Mesendoderm (in vitro differentiated cells): ENCODE measurements around the gene EHBP1.

Experiments
- DNase-seq: peaks from one replicate; pipeline ENCODE4 v3.0.0; 2013
- H2AK5ac ChIP-seq: 2 replicates; pipeline ENCODE4 v1.6.1; 2013; ENCODE audit warnings: low read length, inconsistent platforms
- H2BK120ac ChIP-seq: 2 replicates; pipeline ENCODE4 v1.6.1; 2013; ENCODE audit warnings: low read depth, mild to moderate bottlenecking, low read length, moderate library complexity, mixed read lengths
- H2BK15ac ChIP-seq: replicated peaks from 2 replicates; pipeline ENCODE4 v1.6.1; 2013; ENCODE audit warnings: low read depth, mild to moderate bottlenecking, moderate library complexity
- H2BK5ac ChIP-seq: 2 replicates; pipeline ENCODE4 v1.6.1; 2013; ENCODE audit warnings: low read length, inconsistent platforms
- H3K18ac ChIP-seq: 2 replicates; pipeline ENCODE4 v1.6.1; 2013; ENCODE audit warnings: mild to moderate bottlenecking, low read length, mixed read lengths
- H3K23ac ChIP-seq: one replicate; pipeline ENCODE4 v1.6.1; 2013; ENCODE audit warnings: low read length
- H3K27ac ChIP-seq: 2 replicates; pipeline ENCODE4 v1.5.1; 2013; ENCODE audit warnings: low read depth, mild to moderate bottlenecking, inconsistent platforms, low read length, moderate library complexity
- H3K27me3 ChIP-seq: 2 replicates; pipeline ENCODE4 v1.6.1; 2013; ENCODE audit warnings: low read length, control low read depth, mild to moderate bottlenecking, inconsistent platforms; ENCODE audit not compliant: insufficient read depth, poor library complexity
- H3K36me3 ChIP-seq: 2 replicates; pipeline ENCODE4 v1.6.1; 2013; ENCODE audit warnings: low read length, inconsistent platforms; ENCODE audit not compliant: control insufficient read depth, insufficient read depth
- H3K4ac ChIP-seq: one replicate; pipeline ENCODE4 v1.6.1; 2013; ENCODE audit warnings: low read depth, mild to moderate bottlenecking, low read length, moderate library complexity
- H3K4me1 ChIP-seq: 2 replicates; pipeline ENCODE4 v1.6.1; 2013; ENCODE audit warnings: low read depth, low read length, inconsistent platforms; ENCODE audit not compliant: control insufficient read depth
- H3K4me2 ChIP-seq: 2 replicates; pipeline ENCODE4 v1.6.1; 2013; ENCODE audit warnings: low read length
- H3K4me3 ChIP-seq: 2 replicates; pipeline ENCODE4 v1.5.1; 2013; ENCODE audit warnings: mild to moderate bottlenecking, low read length
- H3K56ac ChIP-seq: one replicate; pipeline ENCODE4 v1.6.1; 2013; ENCODE audit warnings: low read length
- H3K79me1 ChIP-seq: 2 replicates; pipeline ENCODE4 v1.6.1; 2013; ENCODE audit warnings: low read length, inconsistent platforms
- H3K79me2 ChIP-seq: 2 replicates; pipeline ENCODE4 v1.6.1; 2013; ENCODE audit warnings: mild to moderate bottlenecking, low read length; ENCODE audit not compliant: control insufficient read depth, insufficient read depth
- H3K9ac ChIP-seq: 2 replicates; pipeline ENCODE4 v1.6.1; 2013; ENCODE audit warnings: low read length, inconsistent platforms
- H4K5ac ChIP-seq: one replicate; pipeline ENCODE4 v1.6.1; 2013; ENCODE audit warnings: low read length
- H4K8ac ChIP-seq: one replicate; pipeline ENCODE4 v1.6.1; 2013; ENCODE audit warnings: low read depth, mild to moderate bottlenecking, control low read depth, low read length, moderate library complexity
- WGBS: extraction: QIAGEN DNeasy Blood & Tissue Kit; methylation state at CpG from one replicate; pipeline ENCODE4 v1.1.7; 2013; ENCODE audit warnings: low lambda C conversion rate, missing lambda C conversion rate; ENCODE audit not compliant: insufficient coverage; ENCODE audit errors: extremely low coverage; 5-methylcytosine and 5-hydroxymethylcytosine counted together

Gene EHBP1

DNA sequence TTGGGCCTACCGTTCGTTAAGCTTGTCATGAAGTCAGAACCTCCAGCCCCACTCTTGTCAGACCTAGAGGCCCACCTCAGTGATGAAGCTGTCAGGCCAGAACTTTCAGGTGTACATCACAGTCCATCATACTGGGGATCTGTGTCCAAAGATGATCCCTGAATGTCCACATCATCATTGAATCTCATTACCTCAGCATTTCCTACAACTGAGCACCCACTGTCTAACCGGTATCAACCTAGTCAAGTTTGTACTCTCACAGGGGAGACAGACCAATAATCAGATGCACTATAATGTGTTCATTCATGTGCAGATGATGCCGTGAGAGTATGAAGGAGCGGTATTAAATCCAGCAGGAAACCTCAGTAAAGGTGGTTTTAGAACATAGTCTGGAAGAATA is 36.3 kb upstream of the EHBP1 start:
- no peaks in the 10 kb centered on the region for H3K79me1 ChIP-seq
- H3K27me3 ChIP-seq, result no peaks in the 10 kb centered on the region
- H2BK5ac ChIP-seq, result no peak overlapping the region
- no peak overlapping the region for H3K56ac ChIP-seq
- DNase-seq, result no peak
- H3K23ac ChIP-seq, result no peak overlapping the region
- no peak overlapping the region for H3K4ac ChIP-seq
- H4K5ac ChIP-seq, result no peak overlapping the region
- H2BK120ac ChIP-seq, result no peak overlapping the region
- H3K4me1 ChIP-seq, result no peaks in the 10 kb centered on the region
- H4K8ac ChIP-seq, result no peak overlapping the region
- H3K79me2 ChIP-seq, result no peaks in the 10 kb centered on the region
- no peak overlapping the region for H3K9ac ChIP-seq
- no peak overlapping the region for H3K4me3 ChIP-seq
- H2AK5ac ChIP-seq, result no peak overlapping the region
- no peak overlapping the region for H3K4me2 ChIP-seq
- H3K27ac ChIP-seq, result no peak overlapping the region
- H3K36me3 ChIP-seq, result no peaks in the 10 kb centered on the region
- no peak overlapping the region for H2BK15ac ChIP-seq
- H3K18ac ChIP-seq, result no peak overlapping the region
- WGBS, result no CpG with 5 or more reads among the region's 5 CpGs

DNA sequence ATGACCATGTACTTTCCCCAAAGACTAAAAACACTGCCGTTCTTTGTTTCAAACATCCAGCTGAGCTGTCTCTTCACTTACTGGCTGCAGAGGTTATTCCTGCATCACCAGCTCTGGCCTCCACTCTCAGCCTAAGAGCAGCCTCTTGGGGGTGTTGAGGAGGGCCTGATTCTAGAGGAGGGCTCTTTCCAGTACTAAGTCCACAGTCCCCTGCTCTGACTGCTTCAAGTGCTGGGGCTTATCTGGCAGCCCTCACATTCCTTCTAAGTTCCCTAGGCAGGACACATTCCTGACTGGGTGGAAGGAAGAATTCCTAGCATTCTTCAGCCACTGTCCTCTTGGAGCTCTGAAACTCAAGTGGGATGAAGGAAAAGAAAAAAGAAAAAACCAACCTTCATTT is 32.9 kb upstream of the EHBP1 start:
- no peak overlapping the region for H2AK5ac ChIP-seq
- no CpG with 5 or more reads among the region's 1 CpG for WGBS
- no peaks in the 10 kb centered on the region for H3K79me1 ChIP-seq
- DNase-seq, result peak; percentile 98
- no peak overlapping the region for H3K9ac ChIP-seq
- H3K4ac ChIP-seq, result no peak overlapping the region
- no peak overlapping the region for H3K23ac ChIP-seq
- H2BK120ac ChIP-seq, result no peak overlapping the region
- H2BK5ac ChIP-seq, result no peak overlapping the region
- H3K27ac ChIP-seq, result no peak overlapping the region
- no peak overlapping the region for H4K8ac ChIP-seq
- no peak overlapping the region for H3K18ac ChIP-seq
- H3K79me2 ChIP-seq, result no peaks in the 10 kb centered on the region
- no peak overlapping the region for H3K4me2 ChIP-seq
- H3K4me3 ChIP-seq, result no peak overlapping the region
- no peaks in the 10 kb centered on the region for H3K27me3 ChIP-seq
- H4K5ac ChIP-seq, result no peak overlapping the region
- no peak overlapping the region for H3K56ac ChIP-seq
- H3K4me1 ChIP-seq, result no peaks in the 10 kb centered on the region
- H3K36me3 ChIP-seq, result no peaks in the 10 kb centered on the region
- H2BK15ac ChIP-seq, result no peak overlapping the region

DNA sequence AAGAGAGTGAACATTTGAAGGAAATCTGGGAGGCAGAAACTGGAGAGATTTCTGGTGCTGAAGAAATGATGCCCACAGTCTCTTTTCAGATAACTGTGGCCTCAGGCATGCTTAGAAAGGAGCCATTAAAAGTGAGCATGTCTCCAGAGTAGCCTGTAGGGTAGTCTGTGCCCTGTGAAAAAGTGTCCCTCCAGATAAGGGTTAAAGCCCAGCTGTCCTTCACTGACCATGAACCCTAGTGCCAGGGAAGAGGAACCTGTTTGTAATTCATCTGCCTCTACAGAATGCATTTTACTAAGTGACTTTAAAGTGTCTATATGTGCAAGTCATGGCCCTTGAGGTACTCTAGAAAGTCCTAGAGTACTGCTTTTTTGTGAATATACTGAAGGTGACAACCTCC is 30.5 kb upstream of the EHBP1 start:
- Histone ChIP-seq H3K18ac (no peak overlapping the region), H3K23ac (no peak overlapping the region), H4K8ac (no peak overlapping the region), H3K79me1 (no peaks in the 10 kb centered on the region), H2BK15ac (no peak overlapping the region), H3K9ac (no peak overlapping the region), H3K36me3 (no peaks in the 10 kb centered on the region), H3K79me2 (no peaks in the 10 kb centered on the region), H3K56ac (no peak overlapping the region), H4K5ac (no peak overlapping the region), H3K4me3 (no peak overlapping the region), H3K27me3 (no peaks in the 10 kb centered on the region), H3K27ac (no peak overlapping the region), H3K4me1 (no peaks in the 10 kb centered on the region), H3K4me2 (no peak overlapping the region), H2BK120ac (no peak overlapping the region), H2BK5ac (no peak overlapping the region), H3K4ac (no peak overlapping the region), H2AK5ac (no peak overlapping the region)
- DNase-seq, result no peak

DNA sequence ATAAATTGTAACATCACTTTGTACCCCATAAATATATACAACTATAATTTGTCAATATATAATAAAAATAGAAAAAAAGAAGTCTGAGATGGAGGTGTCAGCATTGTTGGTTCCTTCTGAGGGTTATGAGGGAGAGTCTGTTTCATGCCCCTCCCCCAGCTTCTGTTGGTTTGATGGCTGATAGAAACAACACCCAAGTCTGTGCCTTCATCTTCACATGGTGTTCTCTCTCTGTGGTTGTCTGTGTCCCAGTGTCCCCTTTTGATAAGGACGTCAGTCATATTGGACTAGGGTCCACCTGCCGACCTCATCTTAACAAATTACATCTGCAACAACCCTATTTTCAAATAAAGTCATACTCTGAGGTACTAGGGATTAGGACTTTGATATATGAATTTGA is 20.3 kb upstream of the EHBP1 start:
- Histone ChIP-seq H2BK120ac (no peak overlapping the region), H2AK5ac (no peak overlapping the region), H3K56ac (no peak overlapping the region), H2BK5ac (no peak overlapping the region), H3K4me1 (no peaks in the 10 kb centered on the region), H3K27ac (no peak overlapping the region), H3K23ac (no peak overlapping the region), H3K4me2 (no peak overlapping the region), H2BK15ac (no peak overlapping the region), H3K18ac (no peak overlapping the region), H3K79me1 (no peaks in the 10 kb centered on the region), H3K4me3 (no peak overlapping the region), H4K8ac (no peak overlapping the region), H3K79me2 (no peaks in the 10 kb centered on the region), H4K5ac (no peak overlapping the region), H3K9ac (no peak overlapping the region), H3K4ac (no peak overlapping the region), H3K36me3 (no peaks in the 10 kb centered on the region), H3K27me3 (no peaks in the 10 kb centered on the region)
- no CpG with 5 or more reads among the region's 2 CpGs for WGBS
- DNase-seq, result no peak

DNA sequence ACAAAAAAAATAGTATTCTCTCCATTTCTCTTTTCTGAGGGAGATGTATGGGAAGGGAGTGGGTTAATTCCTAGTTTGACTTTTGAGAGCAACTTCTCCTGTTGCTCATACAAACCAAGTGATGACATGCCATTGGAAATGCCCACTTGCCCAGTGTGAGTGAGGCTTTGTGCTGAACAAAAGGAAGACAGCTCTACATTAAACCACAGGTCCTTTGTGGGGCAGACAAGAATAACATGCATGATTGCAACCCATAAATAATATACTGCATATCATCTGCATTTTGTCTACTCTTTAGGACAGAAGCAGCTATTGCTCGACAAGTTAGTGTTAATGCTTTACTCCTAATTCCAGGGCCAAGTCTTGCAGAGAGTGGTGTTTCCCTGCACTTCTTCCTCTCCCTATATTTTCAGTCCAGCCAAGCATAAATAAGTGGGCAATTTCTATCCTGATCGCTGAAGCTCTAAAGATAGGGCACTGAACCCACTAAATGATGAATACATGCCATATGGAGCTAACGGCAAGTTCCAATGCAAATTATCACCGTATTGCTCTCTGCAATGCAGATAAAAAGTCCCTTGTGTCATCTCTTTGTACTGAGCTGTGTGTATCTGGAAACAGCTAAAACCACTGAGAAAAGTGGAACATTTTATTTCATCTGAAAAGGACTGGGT is 19.4 kb upstream of the EHBP1 start:
- H2BK120ac ChIP-seq, result no peak overlapping the region
- H2BK15ac ChIP-seq, result no peak overlapping the region
- H3K36me3 ChIP-seq, result no peaks in the 10 kb centered on the region
- H3K79me2 ChIP-seq, result no peaks in the 10 kb centered on the region
- no peak overlapping the region for H3K4me3 ChIP-seq
- WGBS, result no CpG with 5 or more reads among the region's 4 CpGs
- no peak overlapping the region for H3K18ac ChIP-seq
- no peak overlapping the region for H2AK5ac ChIP-seq
- H4K8ac ChIP-seq, result no peak overlapping the region
- no peak overlapping the region for H2BK5ac ChIP-seq
- no peak overlapping the region for H3K56ac ChIP-seq
- H3K27ac ChIP-seq, result no peak overlapping the region
- DNase-seq, result no peak
- H3K9ac ChIP-seq, result no peak overlapping the region
- no peaks in the 10 kb centered on the region for H3K79me1 ChIP-seq
- H3K4me1 ChIP-seq, result no peaks in the 10 kb centered on the region
- no peak overlapping the region for H3K4me2 ChIP-seq
- H3K27me3 ChIP-seq, result no peaks in the 10 kb centered on the region
- H3K4ac ChIP-seq, result no peak overlapping the region
- no peak overlapping the region for H3K23ac ChIP-seq
- H4K5ac ChIP-seq, result no peak overlapping the region

DNA sequence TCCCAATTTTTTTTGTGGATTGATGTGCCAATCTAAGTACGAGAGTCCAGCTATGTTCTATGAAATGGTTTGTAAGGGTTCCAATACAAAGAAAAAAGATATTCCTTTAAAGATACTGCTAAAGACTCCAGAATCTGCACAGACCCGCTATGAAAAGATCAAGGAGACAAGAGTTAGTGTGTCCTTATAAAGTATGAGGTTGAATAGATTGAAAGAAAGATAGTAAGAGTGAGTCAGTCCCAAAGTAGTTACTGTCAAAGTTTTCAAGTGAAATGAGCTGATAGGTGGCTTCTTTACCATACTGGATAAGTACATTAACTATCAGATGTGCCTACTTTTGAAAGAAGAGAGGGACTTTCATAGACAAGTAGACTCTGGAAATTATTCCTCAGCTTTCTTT is 17.9 kb upstream of the EHBP1 start:
- H2BK5ac ChIP-seq, result no peak overlapping the region
- H3K4me3 ChIP-seq, result no peak overlapping the region
- H3K36me3 ChIP-seq, result no peaks in the 10 kb centered on the region
- no peak overlapping the region for H3K18ac ChIP-seq
- H4K8ac ChIP-seq, result no peak overlapping the region
- no peak overlapping the region for H3K56ac ChIP-seq
- no peaks in the 10 kb centered on the region for H3K4me1 ChIP-seq
- no CpG with 5 or more reads among the region's 2 CpGs for WGBS
- DNase-seq, result peak; percentile 26
- no peak overlapping the region for H2AK5ac ChIP-seq
- H2BK120ac ChIP-seq, result no peak overlapping the region
- no peak overlapping the region for H3K4me2 ChIP-seq
- H3K23ac ChIP-seq, result no peak overlapping the region
- H3K4ac ChIP-seq, result no peak overlapping the region
- no peak overlapping the region for H3K9ac ChIP-seq
- no peaks in the 10 kb centered on the region for H3K79me1 ChIP-seq
- H3K27me3 ChIP-seq, result no peaks in the 10 kb centered on the region
- no peak overlapping the region for H2BK15ac ChIP-seq
- no peaks in the 10 kb centered on the region for H3K79me2 ChIP-seq
- no peak overlapping the region for H3K27ac ChIP-seq
- H4K5ac ChIP-seq, result no peak overlapping the region
